22Rv1 (cell line): Measurements from ENCODE around the gene RAP1GAP2.

Source experiments
- ZFX ChIP-seq: fragments of 450-650 bp; IDR thresholded peaks from 2 replicates; pipeline ENCODE4 v1.6.1; 2017; ENCODE audit warnings: antibody characterized with exemption, borderline replicate concordance
- TF ChIP-seq, protein P1 (sequence below): fragments of 450-650 bp; IDR thresholded peaks from 2 replicates; pipeline ENCODE4 v1.5.1; 2017; ENCODE audit warnings: mild to moderate bottlenecking

DNA sequence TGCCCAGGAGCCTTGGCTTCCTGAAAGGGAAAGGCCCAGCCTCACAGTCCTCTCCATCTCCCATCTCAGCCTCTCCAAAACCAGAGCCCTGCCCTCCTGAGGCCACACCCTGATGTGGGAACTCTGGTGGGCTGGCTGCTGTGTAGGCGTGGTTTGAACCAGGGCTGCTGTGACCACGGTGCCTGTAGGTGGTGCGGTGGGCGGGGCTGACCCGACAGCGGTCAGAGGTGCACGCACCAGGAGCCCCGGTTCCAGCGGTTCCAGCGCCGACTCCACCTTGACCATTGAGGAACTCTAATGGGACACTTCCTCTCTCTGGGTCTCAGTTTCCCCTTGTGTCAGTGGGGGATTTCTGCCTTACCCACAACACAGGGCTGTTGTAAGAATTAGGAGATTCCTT, 2.4 kb downstream of the RAP1GAP2 start:
- TF ChIP-seq, protein P1, sequence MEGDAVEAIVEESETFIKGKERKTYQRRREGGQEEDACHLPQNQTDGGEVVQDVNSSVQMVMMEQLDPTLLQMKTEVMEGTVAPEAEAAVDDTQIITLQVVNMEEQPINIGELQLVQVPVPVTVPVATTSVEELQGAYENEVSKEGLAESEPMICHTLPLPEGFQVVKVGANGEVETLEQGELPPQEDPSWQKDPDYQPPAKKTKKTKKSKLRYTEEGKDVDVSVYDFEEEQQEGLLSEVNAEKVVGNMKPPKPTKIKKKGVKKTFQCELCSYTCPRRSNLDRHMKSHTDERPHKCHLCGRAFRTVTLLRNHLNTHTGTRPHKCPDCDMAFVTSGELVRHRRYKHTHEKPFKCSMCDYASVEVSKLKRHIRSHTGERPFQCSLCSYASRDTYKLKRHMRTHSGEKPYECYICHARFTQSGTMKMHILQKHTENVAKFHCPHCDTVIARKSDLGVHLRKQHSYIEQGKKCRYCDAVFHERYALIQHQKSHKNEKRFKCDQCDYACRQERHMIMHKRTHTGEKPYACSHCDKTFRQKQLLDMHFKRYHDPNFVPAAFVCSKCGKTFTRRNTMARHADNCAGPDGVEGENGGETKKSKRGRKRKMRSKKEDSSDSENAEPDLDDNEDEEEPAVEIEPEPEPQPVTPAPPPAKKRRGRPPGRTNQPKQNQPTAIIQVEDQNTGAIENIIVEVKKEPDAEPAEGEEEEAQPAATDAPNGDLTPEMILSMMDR: no peak
- TF ChIP-seq ZFX: no peak
